Inflammatory macrophage (primary cell): Measurements from ENCODE around the gene EXOC7.
A peak's percentile ranks its signal among the peaks of the same experiment; 100 is the strongest.
"Not testable (repeated sequence)": the region's sequence is repeated elsewhere in the genome, so short reads cannot be mapped to it uniquely, and the experiment has no call there.

Experiments used
- DNase-seq, 2 donors: peaks; one replicate each; pipeline ENCODE4 v3.0.0-alpha.2; 2020 to 2022

EXOC7 gene

DNA sequence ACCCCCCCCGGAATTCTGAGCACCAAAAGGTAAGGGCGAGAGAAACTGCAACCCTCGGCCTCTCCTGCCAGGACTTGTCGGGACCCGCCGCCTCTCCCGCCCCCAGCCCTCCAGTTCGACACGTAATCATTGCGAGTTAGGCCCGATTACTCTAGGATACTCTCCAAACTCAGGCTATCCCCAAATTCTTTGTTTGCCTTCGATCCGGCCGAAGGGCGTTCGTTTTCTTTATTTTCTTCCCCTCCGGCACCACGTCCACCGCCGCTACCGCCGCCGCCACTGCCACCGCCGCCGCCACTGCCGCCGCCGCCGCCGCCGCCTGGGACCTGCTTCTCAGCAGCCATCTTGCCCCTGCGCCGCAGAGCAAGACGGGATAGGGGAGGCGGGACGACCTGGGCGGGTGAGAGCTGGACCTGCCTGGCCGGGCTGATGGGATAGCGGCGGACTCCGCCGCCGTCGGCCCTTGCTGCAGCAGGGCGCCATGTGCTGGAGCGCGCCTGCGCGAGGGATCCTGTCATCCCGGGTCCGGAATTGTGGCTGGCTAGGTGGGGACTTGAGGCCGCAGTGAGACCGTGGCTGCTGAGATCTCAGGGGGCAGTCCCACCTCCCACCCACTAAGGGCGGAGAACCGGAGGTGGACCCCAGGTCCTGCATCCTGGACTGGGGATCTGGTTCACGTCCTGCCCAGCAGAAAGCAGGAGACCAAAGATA, 31.3 kb downstream of the EXOC7 start, which contains the start of gene SRP68:
Gene SRP68 (minus strand): TSS at position 370 of the 711 bp plus-strand sequence. CDS start 26 bp downstream, at position 344.
- peak; percentile 87 to 94 for DNase-seq

DNA sequence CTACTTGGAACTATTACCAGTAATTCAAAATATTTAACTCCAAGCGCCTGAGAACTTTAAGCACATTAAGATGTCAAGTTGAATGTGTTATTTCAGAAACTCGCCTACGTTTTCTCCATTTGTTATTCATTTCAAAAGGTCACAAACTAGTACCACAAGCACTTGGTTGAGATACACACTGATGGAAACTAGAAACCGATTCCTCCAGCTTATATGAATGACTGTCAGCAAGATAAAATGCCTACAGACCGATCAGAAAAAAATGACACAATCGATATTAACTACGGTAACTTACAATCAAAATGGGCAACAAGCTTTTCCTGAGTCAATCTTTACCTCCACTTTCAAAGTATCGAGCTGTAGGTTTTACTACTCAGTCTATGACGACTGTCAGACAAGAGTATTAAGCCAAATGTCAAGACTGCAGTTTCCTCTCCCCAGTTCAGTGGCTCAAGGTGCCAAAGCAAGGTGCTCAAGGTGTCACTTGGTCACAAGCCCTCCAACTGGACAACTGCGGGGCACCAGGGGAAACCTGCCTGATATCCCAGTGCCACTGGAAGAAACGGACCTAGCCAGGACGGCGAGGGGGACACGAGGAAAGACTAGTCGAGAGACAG, 31.9 kb downstream of the EXOC7 start:
- DNase-seq, result no peak

DNA sequence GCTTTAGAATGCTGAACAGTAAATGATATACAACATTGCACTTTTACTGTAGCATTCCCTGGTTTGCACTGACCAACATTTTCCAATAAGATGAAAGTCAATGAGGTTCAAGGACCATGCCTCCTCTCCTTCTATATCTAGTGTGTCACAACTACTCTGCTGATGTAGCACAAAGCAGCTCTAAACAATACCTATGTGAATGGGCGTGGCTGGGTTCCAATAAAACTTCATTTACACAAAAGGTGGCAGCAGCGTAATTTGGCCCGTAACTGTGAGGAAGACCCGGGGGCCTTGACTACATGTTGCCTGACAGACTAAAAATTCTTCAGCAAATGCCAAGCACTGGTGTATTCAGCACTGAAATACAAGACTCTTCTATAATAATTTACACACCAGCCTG, 37.8 kb downstream of the EXOC7 start:
- no peak for DNase-seq

DNA sequence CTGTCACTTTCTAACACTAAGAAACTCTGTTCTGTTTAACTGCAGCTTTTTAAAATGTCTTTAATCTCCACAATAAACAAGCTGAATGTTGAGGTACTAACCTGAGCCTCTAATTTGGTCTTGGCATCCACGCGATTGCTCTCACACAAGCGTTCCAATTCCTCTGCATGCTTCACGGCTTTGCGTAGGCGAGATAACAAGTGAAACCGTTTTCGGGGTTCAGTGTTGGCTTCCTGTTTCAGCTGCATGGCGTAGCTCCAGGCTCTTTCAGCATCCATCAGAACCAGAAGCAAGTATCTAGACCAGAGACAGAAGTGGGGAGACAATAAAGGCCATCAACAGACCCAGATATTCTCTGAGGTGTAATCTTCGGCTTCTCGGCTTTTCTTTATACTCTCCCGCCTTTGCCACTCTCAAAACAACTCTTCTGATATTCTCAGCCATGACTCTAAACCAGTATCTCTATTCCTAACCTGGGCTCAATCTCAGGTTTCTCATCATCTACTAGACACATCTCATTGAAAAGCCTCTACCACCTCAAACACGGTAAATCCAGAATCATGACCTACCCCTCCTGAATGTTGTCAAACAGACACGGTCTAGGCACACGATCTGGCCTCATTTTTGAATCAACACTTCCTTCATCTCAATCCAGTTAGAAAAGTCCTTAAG, 39.6 kb downstream of the EXOC7 start:
- DNase-seq, result no peak

DNA sequence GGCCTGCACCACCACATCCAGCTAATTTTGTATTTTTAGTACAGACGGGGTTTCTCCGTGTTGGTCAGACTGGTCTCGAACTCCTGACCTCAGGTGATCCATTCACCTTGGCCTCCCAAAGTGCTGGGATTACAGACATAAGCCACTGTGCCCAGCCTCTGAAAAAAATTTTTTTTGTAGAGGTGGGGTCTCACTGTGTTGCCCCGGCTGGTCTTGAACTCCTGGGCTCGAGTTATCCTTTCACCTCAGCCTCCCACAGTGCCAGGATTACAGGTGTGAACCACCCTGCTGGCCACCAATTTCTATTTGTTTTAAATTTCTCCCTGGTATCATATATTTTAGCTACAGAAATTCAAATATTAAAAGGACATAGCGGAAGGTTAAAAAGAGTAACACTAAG, 45.3 kb downstream of the EXOC7 start:
- not testable (repeated sequence) for DNase-seq

DNA sequence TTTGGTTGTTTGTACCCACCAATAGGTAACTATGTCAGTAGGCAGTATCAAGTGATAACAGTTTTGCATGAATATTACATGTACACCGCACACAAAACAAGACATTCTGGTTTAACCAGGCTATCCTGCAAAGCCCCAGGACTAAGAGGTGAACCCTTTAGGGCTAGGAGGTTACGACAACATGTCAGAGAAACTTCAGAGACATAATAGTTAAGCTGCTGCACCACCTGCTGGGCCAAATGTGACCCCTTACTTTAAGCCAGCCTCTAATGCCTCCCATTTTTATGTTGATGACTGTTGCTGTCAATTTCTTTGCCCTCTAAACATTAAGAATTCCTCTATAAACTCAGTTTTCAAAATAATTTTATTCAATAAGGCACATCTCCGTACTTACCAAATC, 46.7 kb downstream of the EXOC7 start:
- DNase-seq, result no peak

DNA sequence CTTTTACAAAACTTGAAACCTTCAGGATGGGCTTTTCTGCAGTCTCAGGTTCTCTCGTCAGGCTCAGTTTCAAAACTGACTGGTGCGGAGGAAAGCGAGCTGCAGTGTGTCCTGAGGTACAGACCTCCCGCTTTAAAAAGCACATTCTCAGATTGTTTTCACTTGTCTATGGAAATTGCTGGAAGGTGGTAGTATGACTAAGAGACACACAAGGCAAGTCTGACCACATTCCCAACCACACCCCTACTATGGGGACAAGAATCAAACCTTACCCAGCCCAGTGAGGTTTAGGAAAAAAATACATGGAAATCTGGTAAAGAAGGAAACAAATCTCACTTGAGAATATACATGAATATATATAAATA, 49.5 kb downstream of the EXOC7 start:
- no peak for DNase-seq

DNA sequence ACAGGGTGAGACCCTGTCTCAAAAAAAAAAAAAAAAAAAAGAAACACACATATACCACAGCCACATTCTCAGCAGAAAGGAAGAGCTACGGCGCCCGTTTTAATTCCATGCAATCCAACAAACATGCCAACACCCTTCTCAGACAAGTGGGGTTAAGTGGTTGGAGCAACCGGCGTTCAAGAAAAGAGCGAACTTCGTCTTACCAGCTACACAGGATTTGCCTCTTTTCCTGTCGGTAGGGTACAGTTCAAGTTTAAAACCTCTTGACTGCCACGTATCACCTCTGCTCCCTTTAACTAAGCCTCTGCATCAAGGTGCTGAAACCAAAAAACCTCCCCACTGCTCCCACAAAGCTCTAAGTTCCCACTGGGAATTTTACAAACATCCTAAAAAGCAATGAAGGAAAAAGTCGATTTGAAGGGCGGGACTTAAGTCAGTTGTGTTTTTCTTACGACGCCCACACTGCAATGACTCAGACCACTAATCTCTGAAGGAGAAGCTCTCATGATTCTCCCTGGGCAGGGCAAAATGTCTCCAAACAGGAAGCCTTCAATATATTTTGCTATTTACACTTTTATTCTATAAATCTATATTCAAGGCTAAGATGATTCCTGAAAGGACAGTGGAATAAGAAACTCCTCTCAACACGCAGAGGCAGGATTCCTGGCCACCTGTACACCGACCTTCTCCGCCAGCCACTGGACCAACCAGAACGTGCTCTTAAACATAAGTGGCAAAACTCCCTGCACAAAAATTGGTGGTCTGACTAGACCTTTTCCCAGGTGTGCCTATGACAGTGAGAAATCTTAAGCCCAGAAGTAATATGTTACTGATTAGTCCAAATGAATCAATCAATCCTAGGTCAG, 50.1 kb downstream of the EXOC7 start:
- peak; percentile 43 to 64 for DNase-seq

DNA sequence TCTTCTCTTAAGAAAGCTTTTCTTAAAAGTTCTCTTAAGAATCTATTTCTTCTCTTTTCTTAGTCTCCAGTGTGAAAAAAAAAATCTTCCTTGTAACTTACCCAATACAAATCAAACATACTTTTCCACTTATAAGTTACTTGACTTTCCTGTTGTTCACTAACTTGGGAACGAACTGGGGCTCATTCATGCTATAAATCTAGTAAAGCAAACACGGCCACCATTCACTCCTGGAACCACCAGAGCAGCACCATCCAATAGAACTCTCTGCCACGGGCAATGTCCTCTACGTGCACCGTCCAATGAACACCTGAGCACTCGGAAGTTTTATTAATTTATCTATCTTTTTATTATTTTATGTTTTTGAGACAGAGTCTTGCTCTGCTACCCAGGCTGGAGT, 52.0 kb downstream of the EXOC7 start:
- DNase-seq, result no peak

DNA sequence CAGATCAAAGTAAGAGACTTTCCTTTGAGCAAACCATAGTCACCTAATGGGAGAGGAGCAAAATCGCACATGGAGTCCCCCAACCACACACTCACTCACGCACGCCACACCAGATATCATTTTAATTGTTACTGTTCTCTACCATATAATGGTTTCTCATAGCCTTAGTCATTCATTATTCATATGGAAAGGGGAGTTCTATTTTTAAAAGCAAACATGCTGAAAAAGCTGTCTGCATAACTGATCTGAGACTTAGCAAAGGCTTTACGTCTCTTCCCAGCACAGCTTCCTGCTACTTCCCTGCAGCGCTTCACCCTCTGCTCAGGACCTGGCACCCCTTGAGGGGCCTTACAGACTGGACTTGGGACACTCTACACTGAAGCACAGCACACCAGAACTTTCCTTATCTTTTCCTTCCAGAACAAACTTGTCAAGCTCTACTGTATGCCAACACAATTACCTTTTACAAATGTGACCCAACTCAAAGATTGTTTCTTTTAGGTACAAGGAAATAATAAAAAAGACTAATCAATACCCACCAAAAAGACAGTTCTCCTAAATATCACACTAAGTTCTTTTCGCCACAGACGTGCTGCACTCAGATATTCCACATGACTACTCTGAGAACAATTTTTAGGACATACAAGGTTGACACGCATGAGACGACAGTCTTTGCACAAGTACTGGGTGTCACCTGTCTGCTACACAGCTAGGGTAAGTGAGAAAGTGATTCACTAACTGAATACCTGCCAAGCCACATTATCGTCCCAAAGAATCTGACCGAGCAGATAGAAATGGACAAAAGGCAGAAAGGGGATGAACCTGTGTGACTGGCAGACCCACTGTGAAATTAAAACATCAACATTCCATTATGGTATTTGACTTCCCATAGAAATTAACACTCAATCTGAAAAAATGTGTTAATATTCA, 52.8 kb downstream of the EXOC7 start:
- no peak for DNase-seq

DNA sequence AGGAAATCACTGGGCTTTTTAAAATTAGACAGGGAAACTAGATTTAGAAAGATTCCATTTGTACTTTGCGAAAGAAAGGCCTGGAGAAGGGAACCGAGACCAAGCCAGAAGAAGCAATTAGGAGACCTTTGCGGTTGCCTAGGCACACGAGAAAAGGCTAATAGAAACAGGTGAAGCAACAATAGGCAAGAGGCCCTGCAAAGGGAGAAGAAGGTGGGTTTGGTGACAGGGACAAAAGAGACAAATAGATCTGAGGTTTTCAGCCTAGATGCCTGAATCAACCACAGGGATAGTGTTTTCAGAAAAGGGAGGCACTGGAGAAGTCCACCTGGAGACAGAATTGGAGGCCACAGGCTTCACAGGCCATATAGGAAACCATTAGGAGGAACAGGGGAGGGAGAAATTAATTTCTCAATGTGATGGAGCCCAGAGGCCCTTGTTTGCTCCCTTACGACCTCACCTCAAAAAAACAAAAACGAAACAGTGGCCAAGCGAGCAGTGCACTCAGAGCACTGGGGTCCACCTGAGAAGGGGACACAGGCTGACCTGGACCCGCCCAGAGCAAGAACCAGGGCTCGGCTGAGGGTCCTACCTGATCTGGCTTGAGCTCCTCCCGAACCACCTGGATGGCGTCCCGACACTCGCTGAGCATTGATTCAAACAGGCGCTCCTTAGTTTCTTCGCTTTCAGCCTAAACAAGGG, 53.6 kb downstream of the EXOC7 start:
- DNase-seq, result peak in 1 of 2 donors; percentile 17

DNA sequence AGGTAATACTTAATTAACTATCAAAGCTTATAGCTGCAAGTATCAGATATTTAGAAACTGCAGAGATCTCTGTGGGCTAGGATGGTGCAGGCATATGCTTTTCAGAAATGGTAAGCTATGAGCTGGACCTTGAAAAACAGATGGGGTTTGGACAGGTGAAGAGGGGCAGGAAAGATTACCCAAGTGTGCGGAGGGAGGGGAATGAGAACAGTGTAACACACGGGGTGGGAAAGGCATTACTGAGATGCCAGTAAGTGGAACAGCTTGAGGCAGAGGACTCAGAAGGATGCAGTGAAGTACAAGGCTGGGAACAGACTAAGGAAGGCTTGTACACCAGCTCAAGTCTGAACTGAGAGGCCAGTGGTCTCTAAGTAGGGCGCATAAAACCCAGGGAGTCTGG, 54.3 kb downstream of the EXOC7 start:
- DNase-seq, result no peak

DNA sequence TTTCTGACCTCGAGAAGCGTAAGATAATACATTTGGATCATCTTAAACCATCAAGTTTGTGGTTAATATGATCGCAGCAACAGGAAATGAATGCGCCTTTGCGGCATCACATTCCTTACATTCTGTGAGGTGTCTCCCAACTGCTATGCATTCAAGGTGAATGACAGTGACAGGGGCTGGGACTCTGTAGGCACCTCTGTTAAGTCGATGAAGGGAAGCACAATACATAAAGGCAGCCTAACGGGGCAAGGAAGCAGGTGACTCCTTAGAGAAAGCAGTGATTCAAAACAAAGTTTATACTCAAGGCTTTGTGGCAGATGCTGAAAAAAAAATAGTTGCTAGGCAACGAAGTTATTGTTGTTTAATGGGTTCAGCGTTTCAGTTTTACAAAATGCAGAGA, 54.9 kb downstream of the EXOC7 start:
- DNase-seq, result no peak

DNA sequence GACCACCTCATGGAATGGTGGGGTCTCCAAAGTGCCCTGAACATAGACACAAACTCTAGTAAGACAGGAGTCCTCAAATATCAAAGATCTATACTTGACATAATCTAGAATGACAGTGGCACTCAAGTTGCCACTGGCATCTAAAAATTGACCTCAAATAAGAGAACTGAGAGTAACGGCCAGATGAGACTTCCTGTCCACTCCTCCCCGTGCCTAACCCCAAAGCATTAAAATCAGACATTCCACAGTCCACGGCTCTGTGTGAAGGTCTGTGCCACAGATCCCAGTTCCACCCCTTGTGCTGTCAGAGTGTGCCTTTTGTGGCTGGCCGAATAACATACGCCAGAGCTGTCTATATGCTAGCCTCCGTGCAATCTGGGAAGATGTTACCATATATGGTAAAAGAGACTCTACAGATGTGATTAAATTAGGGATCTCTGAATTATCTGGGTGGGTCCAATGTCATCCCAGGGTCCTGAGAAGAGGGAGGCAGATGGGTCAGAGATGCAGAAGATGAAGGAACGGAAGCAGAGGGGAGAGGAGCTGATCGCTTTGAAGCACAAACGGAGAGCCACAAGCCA, 55.5 kb downstream of the EXOC7 start:
- peak in 1 of 2 donors; percentile 19 for DNase-seq

DNA sequence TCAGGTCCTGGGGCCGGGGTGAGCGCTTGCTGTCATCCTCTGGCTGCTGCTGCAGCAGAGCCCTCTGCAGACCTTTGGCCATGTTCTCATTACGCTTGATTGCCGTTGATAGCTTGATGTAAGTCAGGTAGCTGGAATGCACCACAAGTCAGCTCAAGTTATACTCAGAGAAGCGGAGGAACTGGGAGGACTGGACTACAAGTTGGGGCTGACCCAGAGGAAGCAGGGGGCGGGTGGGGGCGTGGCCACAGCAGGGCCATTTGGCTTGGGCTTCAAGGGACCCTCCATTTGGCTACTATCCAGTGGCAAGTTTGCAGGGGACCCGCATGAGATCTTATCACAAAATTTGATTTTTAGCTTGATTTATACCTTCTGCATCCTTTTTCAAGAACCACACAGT, 57.5 kb downstream of the EXOC7 start:
- DNase-seq, result no peak

DNA sequence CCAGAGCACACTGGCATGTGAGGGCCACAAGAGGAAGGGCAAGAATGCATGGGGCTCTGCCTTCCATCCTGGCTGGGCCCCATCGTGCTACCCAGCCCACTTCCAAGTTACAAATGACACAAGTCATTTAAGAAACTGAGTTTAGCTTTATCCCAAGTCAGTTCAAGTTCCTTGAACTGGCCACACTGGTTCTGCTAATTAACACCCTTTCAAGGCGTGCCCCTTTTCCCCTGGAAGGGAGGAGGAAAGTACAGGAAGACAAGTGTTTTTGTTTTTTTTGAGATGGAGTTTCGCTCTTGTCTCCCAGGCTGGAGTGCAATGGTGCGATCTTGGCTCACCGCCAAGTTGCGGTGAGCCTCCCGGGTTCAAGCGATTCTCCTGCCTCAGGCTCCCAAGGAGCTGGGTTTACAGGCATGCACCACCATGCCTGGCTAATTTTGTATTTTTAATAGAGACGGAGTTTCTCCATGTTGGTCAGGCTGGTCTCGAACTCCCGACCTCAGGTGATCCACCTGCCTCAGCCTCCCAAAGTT, 59.0 kb downstream of the EXOC7 start:
- not testable (repeated sequence) for DNase-seq

DNA sequence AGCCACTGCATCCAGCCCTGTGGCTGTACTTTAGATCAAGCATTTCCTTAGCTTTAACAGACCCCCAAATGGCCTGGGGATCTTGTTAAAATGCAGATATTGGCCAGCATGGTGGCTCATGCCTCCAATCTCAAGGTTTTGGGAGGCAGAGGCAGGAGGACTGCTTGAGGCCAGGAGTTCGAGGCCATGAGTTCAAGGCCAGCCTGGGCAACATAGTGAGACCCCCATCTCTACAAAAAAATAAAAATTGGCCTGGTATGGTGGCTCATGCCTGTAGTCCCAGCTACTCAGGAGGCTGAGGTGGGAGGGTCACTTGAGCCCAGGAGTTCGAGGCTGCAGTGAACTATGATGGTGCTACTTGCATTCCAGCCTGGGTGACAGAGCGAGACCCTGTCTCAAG, 60.7 kb downstream of the EXOC7 start:
- DNase-seq, result not testable (repeated sequence)

DNA sequence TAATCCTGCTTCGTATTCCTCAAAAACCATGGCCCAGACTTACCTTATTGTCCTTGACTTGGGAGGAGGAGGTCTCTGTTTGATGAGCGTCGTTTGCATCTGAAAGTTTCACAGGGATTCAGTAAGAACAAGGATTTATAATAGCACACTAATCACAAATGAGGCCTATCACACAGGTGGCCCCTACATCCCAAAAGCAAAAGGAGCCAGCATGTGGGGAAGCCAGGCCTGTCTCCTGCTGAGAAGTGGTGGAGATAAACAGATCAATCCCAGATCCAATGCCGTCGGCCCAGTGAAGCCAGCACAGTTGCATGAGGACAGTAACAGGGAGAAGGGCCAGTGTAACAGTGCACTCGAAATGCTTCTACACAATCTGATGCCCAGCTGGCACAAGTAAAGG, 63.2 kb downstream of the EXOC7 start:
- DNase-seq, result no peak

DNA sequence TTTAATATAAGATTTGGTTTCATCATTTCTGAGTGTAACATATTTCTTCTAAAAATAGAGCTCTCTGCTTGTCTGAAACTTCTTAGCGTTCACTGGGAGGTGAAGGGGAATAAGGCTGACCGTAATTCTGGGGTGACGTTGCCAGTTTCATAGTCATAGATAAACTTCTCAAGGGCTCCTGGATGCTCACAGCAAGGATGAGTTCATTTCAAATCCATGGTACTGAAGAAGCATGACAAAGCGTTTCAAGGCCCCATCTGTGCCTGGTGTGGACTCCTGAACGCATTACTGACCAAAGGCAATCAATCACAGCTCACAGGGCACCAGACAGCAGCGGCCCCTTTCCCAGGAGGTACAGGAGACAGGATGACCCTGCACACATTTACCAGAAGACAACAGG, 64.5 kb downstream of the EXOC7 start:
- no peak for DNase-seq

DNA sequence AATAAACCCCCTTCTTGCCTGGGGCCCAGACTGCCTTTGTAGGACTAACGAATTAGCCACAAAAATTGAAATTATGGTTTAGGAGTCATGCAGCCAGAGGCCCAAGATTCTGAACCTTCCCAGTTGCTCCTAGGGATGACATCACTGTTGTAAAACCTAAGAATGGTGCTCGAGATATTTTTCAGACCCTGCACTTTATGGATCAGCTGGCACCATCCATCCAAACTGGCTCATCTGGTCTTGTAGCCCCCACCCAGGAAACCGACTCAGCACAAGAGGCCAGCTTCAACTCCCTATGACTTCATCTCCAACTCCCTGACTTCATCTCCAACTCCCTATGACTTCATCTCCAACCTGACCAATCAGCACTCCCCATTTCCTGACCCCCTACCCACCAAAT, 65.5 kb downstream of the EXOC7 start:
- DNase-seq, result no peak
